Amniotic stem cell (primary cell): Measurements from ENCODE around the gene PCSK4.
"Not testable (repeated sequence)": the region's sequence is repeated elsewhere in the genome, so short reads cannot be mapped to it uniquely, and the experiment has no call there.

Experiments used
- DNase-seq: peaks from one replicate; lab custom pipeline; 2025; lab: John Stamatoyannopoulos, UW

PCSK4 gene

GRCh38 chr19:1503925-1504773 is 14.0 kb upstream of the PCSK4 start:
- no peak for DNase-seq

- no peak for DNase-seq
These were observed 13.2 kb upstream of the PCSK4 start for GRCh38 chr19:1503089-1503924.

DNA sequence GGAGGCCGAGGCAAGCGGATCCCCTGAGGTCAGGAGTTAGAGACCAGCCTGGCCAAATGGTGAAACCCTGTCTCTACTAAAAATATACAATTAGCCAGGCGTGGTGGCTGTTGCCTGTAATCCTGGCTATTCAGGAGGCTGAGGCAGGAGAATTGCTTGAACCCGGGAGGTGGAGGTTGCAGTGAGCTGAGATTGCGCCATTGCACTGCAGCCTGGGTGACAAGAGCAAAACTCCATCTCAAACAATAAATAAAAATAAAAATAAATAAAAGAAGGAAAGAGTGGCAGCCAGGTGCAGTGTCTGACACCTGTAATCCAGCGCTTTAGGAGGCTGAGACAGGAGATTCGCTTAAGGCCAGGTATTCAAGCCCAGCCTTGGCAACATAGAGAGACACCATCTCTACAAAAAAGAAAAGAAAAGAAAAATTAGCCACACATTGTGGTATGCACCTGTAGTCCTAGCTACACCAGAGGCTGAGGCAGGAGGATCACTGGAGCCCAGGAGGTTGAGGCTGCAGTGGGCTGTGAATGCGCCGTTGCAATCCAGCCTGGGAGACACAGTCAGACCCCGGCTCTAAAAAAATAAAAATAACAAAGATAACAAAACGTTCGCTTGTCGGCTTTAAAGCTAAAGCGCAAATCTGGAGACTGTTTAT is 12.4 kb upstream of the PCSK4 start:
- DNase-seq, result no peak

GRCh38 chr19:1501200-1501595 is 11.0 kb upstream of the PCSK4 start:
- DNase-seq, result no peak

DNA sequence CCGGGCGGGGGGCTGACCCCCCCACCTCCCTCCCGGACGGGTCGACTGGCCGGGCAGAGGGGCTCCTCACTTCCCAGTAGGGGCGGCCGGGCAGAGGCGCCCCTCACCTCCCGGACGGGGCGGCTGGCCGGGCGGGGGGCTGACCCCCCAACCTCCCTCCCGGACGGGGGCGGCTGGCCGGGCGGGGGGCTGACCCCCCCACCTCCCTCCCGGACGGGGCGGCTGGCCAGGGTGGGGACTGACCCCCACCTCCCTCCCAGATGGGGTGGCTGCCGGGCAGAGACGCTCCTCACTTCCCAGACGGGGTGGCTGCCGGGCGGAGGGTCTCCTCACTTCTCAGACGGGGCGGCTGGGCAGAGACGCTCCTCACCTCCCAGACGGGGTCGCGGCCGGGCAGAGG is 9.1 kb upstream of the PCSK4 start:
- not testable (repeated sequence) for DNase-seq

GRCh38 chr19:1497578-1498235 is 7.6 kb upstream of the PCSK4 start:
- DNase-seq, result no peak

GRCh38 chr19:1496714-1497577 is 6.8 kb upstream of the PCSK4 start:
- no peak for DNase-seq

- no peak for DNase-seq
These were observed 5.9 kb upstream of the PCSK4 start for GRCh38 chr19:1495799-1496713.

DNA sequence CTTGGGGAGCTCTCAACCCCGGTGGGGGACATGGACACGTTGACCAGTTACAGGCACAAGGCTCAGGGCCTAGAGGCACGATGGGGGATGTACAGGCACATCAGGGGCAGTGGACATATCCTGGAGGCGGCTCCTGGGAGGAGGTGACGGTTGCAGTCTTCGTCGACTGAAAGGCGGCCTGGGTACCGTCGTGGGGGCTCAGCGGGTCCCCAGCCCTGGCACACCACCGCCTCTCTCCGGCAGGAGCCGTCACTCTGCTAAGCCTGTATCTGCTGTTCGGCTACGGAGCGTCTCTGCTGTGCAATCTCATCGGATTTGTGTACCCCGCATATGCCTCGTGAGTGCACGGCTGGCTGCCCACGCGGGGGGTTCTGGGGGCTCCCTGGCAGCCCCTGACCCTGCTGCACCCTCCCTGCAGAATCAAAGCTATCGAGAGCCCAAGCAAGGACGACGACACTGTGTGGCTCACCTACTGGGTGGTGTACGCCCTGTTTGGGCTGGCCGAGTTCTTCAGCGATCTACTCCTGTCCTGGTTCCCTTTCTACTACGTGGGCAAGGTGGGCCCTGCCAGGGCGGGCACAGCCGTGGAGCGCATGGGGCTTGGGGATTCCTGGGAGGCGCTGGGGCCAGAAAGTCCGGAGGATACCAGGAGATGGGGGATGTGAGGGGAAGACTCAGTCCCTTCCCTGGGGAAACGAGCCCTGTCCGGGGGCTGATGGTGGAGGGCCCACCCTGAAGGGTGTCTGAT is 5.1 kb upstream of the PCSK4 start:
- DNase-seq, result no peak

DNA sequence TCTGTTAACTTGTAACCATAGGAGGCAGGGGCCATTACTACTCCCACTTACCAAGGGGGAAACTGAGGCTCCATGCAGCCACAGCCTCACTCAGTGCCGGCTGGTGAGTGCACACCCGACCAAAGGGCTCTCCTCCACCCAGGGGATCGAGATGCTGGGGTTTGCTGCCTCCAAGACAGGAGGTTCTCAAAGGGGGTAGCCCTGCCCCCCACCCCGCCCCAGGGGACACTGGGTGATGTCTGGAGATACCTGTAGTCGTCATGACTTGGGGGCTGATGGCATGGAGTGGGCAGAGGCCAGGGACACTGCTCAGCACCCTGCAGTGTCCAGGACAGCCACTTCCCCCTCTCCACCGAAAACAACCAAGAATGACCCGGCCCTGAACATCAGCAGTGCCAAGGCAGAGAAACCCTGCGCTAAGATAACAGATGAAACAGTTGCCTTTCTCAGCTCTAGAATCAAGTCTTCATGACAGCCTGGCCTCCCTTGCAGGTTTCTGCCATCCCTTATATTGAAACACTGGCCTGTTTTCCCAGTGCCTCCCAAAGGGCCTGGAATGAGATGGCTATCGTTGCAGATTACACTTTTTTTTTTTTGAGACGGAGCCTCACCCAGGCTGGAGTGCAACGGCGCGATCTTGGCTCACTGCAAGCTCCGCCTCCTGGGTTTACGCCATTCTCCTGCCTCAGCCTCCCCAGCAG is 4.1 kb upstream of the PCSK4 start:
- no peak for DNase-seq

DNA sequence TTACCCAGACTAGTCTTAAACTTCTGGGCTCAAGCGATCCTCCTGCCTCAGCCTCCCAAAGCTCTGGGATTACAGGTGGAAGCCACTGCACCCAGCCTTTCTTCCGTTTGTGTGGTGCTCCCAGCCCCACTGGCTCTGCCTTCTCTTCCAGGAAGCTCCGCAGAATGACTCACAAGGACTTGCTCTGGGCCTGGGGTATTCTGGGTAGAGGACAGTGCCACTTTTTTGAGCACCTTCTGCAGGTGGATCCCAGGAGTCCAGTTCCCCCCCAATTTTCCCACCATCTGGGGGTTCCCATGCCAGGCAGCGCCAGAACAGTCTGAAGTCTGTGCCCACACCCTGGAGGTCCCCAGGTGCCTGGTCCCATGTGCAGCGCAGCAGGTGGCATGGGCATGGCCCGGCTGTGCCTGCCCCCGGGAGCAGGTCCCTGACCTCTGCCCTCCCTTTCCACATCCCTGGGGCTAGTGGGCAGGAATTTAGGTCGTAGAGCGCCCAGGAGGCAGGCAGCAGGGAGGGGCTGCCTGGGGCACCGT is 2.4 kb upstream of the PCSK4 start:
- no peak for DNase-seq

- no peak for DNase-seq
These were observed 1.7 kb upstream of the PCSK4 start for GRCh38 chr19:1491849-1492170.

DNA sequence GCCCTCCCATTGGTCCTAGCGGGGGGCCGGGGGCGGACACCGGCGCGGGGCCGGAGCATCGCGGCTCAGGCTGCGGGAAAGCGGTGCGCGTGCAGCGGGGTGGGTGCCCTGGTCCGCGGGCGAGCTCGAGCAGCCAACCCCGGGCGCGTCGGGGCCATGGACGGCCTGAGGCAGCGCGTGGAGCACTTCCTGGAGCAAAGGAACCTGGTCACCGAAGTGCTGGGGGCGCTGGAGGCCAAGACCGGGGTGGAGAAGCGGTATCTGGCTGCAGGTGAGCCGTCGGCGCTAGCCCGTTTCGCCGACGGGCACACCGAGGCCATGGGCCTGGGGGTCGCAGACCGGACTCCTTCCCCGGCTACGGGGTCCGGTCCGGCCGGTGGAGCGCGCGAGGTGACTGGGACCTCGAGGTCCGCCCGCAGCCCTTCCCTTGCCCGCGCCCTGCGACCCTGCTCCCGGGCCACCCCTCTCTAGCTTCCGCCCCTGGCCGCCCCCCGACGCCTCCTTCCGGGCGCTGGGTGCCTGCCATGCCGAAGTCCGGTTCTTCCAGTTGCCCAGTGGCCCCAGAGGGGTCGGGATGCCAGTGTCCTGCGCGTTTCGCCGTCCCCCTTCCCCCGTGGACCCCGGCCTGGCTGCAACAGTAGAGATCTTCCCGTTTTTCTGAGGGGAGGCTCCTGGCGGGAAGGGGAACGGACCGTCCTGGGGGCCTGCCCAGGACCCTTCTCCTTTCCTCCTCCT is 1.1 kb upstream of the PCSK4 start, which contains the start of gene REEP6:
REEP6 (plus strand) TSS at position 68 of the 735 bp plus-strand sequence; CDS start at position 157, 89 bp downstream.
- DNase-seq, result no peak

DNA sequence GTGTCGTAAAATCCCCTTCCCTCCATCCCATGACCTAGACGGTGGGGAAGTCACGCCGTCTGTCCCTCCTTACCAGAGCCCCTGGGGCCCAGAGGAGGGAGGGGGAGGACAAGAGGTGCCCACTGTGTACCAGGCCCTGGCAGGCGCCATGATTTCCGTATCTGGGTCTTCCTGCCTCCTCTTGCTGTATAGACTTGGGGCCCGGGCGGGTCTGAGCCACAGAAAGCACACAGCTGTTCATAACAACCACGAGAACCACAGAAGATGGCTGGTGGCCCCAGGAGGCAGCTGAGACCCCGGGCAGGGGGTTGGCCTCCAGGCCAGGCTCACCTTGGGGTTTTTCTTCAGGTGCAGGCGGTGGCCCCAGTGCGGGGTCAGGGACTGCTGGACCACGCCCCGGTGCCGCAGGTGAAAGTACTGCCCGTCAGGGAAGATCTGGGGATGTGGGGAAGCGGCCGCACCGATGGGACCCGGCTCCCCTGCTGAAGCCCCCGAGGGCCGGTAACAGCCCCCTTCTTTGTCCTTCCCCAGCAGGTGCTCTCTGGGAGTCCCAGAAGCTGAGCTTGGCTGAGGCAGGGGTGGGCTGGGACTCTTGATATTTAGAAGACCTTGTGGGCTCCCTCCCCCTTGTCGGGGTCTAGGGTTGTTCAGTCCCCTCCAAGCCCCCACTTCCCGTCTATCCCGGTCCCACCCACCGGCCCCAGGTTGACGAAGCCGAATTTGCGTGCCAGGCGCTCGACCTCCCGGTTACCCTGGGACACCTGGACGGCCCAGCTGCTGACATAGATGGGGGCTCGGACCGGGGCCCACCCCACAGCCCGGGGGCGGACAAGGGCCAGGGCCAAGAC is 463 bp downstream of the PCSK4 start:
- DNase-seq, result no peak

GRCh38 chr19:1488282-1488601 is 1.9 kb downstream of the PCSK4 start:
- no peak for DNase-seq

DNA sequence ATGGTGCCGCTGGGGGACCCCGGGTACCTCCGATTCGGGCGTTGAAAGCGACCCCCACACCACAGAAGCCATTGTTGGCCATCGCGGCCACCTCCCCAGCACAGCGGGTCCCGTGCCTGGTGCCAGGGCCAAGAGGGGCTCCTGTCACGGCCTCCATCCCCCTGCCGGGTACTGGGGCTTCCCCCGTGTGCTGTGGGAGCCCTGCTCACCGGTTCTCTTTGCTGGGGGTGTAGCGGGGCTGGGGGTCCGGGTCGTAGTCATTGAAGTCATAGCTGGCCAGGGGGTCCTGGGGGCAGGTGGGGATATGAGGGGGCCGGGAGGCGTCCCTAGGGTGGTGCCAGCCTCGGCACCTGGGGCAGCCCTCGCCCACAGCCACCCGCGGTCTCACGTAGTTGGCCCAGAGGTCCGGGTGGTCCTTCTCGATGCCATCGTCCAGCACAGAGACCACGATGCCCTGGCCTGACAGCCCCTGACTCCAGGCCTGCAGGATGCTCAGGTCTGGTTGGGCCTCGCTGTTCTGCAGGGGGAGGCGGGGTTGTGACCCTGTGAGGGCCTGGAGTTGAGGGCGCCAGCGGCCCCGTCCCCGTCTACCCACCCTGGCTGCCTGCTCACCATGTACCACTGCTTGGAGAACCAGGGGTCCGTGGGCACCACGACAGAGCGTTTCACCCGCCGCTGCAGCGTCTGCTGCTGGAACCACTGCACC is 2.4 kb downstream of the PCSK4 start:
- DNase-seq, result no peak
